Measurements from ENCODE around the gene METRNL.

DNA sequence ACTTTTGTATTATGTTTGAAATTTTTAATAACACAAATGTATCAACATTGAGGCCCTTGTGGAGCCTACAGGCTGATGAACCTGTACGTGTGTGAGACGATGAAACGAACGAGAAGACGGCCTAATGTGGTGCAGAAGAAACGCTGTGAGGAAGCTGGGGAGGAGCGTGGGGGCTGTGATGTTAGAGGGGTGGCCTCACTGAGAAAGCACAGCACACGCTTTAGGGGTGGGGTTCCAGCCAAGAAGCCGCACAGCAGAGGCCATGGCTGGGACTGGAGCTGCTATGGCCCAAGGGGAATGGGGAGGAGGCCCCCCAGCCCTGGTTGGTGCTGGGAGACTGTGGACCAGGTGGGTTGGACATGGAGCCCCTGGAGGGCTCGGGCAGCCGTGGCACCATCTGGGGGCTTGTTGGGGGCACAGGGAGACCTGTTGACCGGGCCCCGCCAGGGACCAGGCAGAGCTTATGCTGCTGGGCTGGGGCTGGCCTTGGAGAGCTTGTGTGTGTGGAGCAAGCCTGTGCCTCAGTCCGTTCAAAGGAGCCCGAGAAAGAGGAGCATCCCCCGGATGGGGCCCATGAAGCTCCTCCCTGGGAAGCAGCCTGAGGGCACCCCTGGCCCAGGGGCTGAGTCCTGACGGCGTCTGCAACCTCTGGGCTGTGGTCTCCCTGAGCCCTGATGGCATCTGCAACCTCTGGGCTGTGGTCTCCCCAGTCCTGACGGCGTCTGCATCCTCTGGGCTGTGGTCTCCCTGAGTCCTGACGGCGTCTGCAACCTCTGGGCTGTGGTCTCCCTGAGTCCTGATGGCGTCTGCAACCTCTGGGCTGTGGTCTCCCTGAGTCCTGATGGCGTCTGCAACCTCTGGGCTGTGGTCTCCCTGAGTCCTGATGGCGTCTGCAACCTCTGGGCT lies 44.7 kb downstream of the METRNL start:
- TF ChIP-seq, protein P1, sequence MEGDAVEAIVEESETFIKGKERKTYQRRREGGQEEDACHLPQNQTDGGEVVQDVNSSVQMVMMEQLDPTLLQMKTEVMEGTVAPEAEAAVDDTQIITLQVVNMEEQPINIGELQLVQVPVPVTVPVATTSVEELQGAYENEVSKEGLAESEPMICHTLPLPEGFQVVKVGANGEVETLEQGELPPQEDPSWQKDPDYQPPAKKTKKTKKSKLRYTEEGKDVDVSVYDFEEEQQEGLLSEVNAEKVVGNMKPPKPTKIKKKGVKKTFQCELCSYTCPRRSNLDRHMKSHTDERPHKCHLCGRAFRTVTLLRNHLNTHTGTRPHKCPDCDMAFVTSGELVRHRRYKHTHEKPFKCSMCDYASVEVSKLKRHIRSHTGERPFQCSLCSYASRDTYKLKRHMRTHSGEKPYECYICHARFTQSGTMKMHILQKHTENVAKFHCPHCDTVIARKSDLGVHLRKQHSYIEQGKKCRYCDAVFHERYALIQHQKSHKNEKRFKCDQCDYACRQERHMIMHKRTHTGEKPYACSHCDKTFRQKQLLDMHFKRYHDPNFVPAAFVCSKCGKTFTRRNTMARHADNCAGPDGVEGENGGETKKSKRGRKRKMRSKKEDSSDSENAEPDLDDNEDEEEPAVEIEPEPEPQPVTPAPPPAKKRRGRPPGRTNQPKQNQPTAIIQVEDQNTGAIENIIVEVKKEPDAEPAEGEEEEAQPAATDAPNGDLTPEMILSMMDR (IDR thresholded peaks at IDR 0.05; ENCODE audit: low read depth, low read length) = no peak
- no peak for TF ChIP-seq EZH2phosphoT487 (IDR thresholded peaks at IDR 0.05; ENCODE audit: low read depth)
